ENCODE results near the gene KHDC1.
"Not testable (repeated sequence)": the region's sequence is repeated elsewhere in the genome, so short reads cannot be mapped to it uniquely, and the experiment has no call there.

Gene KHDC1

DNA sequence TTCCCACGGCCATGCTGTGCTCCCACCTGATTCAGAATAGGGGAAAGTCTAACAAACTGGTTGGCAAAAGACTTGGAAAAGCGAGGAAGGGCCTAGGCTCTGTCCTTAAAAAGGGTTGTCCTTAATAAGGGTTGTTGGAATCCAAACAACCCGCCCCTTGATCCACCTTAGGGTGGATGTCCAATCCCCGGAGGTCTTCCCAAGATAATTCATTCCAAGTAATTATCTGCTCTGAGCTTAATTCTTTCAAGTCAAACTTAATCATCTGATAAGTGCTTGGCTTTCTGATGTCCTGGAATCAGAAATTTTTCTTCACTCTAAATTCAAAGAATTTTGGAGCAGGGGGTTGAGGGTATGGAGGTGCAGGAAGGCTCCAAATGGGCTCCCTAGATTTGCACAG lies 37.6 kb downstream of the KHDC1 start, which contains the start of gene KHDC1L:
KHDC1L (minus strand) TSS at position 101 of the 400 bp plus-strand sequence; CDS start at position 13, 88 bp downstream.
- no peaks in the 10 kb centered on the region for H3K9me3 Mint-ChIP-seq
- H3K36me3 Mint-ChIP-seq, result no peaks in the 10 kb centered on the region
- no peaks in the 10 kb centered on the region for H3K4me1 Mint-ChIP-seq
- H3K27me3 Mint-ChIP-seq, result no peaks in the 10 kb centered on the region
- no peak within 1 kb of the TSS for H3K4me3 Mint-ChIP-seq
- H3K27ac Mint-ChIP-seq, result no peak within 1 kb of the TSS

DNA sequence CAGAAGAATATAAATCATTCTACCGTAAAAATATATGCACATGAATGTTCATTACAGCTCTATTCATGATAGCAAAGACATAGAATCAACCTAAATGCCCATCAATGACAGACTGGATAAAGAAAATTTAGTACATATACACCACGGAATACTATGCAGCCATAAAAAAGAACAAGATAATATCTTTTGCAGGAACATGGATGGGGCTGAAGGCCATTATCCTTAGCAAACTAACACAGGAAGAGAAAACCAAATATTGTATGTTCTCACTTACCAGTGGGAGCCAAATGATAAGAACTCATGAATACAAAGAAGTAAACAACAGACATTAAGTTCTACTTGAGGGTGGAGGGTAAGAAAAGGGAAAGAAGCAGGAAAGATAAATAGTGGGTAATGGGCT lies 46.1 kb downstream of the KHDC1 start:
- H3K9me3 Mint-ChIP-seq, result no peaks in the 10 kb centered on the region

DNA sequence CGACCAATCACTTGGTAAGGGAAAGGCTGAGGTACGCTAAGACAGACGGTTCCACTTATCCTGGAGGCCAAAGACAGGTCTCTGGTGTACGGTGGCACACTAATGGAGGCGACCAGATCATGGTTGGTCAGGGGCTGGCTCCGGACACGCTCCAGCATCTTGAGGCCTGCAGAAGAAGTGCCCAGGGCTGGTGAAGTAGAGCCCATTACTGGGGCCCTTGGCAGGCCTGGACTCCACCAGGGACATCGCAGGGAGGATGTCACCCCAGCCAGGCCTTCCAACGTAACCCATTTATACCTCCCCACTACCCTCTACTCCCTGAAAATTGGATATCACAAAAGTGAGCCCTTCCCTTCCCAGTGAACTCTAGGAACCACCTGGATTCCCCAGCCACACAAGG lies 53.9 kb downstream of the KHDC1 start:
- Mint-ChIP-seq H3K27me3 (no peaks in the 10 kb centered on the region), H3K4me1 (no peaks in the 10 kb centered on the region), H3K36me3 (no peaks in the 10 kb centered on the region)

More for the DNA sequence above, 46.1 kb downstream of the KHDC1 start:
- Mint-ChIP-seq H3K27me3 (no peaks in the 10 kb centered on the region), H3K4me1 (no peaks in the 10 kb centered on the region), H3K27ac (no peak overlapping the region), H3K36me3 (no peaks in the 10 kb centered on the region), H3K4me3 (no peak overlapping the region)

DNA sequence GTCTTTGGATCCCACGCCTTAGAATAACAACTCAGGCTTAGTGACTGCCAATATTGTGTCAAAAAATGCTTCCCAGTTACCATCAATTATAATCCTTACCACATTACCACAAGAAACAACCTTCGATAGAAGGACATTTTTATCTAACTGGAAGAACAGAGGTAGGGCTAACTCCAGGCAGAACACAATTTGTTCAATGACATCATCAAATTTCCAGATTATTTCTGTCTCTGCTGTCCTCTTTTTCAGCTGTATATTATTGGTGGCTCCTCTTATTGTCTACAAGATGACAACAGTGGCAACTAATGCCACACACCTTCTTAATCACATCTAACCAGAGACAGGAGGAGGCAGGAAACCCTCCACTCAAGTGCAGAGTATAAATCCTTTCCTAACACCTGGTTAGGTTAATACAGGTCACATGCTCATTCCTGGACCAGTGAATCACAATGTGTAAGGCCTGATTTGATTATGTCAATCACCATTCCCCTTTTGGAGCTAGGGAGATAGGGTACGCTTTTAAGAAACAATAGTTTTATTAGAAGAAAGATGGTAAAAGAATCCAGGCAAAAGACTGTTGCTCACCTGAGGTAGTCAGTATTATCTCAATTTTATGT lies 55.7 kb downstream of the KHDC1 start:
- no peak overlapping the region for H3K27ac Mint-ChIP-seq
- no peaks in the 10 kb centered on the region for H3K9me3 Mint-ChIP-seq
- H3K4me1 Mint-ChIP-seq, result no peaks in the 10 kb centered on the region
- H3K36me3 Mint-ChIP-seq, result no peaks in the 10 kb centered on the region
- no peak overlapping the region for H3K4me3 Mint-ChIP-seq
- H3K27me3 Mint-ChIP-seq, result no peaks in the 10 kb centered on the region

More for the DNA sequence above, 53.9 kb downstream of the KHDC1 start:
- Mint-ChIP-seq H3K27ac (no peak overlapping the region), H3K4me3 (no peak overlapping the region), H3K9me3 (no peaks in the 10 kb centered on the region)

DNA sequence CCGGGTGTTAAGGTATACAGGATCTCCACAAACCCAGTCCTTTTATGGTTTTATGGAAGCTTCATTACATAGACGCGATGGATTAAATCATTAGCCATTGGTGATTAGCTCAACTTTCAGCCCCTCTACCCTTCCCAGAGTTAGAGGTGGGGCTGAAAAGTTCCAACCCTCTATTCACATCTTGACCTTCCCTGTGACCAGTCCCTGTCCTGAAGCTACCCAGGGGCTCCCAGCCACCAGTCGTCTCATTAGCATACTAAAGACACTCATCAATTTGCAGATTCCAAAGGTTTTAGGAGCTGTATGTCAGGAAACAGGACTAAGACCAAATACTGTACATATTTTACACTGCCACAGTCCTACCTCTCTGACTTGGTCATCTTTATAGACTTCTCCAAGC lies 58.7 kb downstream of the KHDC1 start:
- no peaks in the 10 kb centered on the region for H3K4me1 Mint-ChIP-seq
- H3K9me3 Mint-ChIP-seq, result no peaks in the 10 kb centered on the region
- H3K36me3 Mint-ChIP-seq, result no peaks in the 10 kb centered on the region
- H3K4me3 Mint-ChIP-seq, result no peak overlapping the region
- H3K27me3 Mint-ChIP-seq, result no peaks in the 10 kb centered on the region
- H3K27ac Mint-ChIP-seq, result no peak overlapping the region

DNA sequence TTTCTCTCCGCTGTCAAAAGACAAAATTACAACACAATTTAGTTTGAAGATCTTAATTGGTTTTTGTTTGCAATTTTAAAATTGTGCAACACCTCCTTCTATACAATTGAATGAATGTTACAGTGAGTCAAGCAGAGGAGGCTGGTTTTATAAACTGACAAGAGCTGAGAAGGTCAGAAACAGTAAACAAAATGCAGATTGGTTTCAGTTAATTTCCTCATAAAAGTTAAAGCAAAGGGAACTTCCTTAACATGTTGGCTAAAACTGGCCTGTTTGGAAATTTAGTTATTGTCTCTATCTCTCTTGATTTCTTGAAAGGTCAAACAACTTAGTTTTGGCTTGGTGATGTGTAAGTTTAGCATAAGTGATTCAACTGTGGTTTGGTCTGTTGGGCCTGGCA lies 59.9 kb downstream of the KHDC1 start:
- no peak overlapping the region for H3K4me3 Mint-ChIP-seq

DNA sequence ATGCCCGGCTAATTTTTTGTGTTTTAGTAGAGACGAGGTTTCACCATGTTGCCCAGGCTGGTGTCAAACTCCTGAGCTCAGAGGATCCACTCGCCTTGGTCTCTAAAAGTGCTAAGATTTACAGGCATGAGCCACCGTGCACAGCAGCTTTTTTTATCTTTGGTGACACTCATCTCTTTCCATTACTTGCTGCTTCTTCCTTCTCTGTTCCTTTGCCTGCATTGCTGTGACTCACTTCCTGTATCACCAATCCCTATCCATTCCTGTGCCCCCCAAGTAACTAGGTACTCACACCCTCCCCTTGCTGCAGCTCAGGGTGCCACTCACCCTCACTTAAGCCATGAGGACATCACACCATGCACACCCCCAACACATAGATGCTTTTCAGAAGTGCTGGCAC lies 62.3 kb downstream of the KHDC1 start:
- Mint-ChIP-seq H3K9me3 (no peaks in the 10 kb centered on the region), H3K27me3 (no peaks in the 10 kb centered on the region), H3K27ac (no peak overlapping the region), H3K4me3 (no peak overlapping the region), H3K36me3 (no peaks in the 10 kb centered on the region), H3K4me1 (no peaks in the 10 kb centered on the region)

More for the DNA sequence above, 59.9 kb downstream of the KHDC1 start:
- Mint-ChIP-seq H3K36me3 (no peaks in the 10 kb centered on the region), H3K27ac (no peak overlapping the region), H3K4me1 (no peaks in the 10 kb centered on the region), H3K9me3 (no peaks in the 10 kb centered on the region), H3K27me3 (no peaks in the 10 kb centered on the region)

DNA sequence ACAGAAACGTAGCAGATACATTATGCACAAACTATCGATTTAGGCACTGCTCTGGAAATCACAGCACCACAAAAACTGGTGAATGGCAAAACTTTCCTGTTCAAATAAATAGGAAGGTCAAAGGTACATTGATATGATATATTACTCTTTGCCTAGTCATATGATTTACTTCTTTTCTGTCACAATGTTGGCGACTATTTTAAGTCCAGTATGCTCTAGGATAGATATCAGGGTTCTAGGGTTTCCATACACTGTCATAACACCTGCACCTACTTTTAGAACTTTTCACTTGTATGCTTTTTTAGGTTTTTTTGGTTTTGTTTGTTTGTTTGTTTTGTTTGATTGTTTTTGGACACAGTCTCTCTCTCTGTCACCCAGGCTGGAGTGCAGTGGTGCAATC lies 62.7 kb downstream of the KHDC1 start:
- Mint-ChIP-seq H3K9me3 (no peaks in the 10 kb centered on the region), H3K4me3 (no peak overlapping the region), H3K27ac (no peak overlapping the region), H3K27me3 (no peaks in the 10 kb centered on the region), H3K36me3 (peaks cover under 1% of the 10 kb centered on the region), H3K4me1 (no peaks in the 10 kb centered on the region)

DNA sequence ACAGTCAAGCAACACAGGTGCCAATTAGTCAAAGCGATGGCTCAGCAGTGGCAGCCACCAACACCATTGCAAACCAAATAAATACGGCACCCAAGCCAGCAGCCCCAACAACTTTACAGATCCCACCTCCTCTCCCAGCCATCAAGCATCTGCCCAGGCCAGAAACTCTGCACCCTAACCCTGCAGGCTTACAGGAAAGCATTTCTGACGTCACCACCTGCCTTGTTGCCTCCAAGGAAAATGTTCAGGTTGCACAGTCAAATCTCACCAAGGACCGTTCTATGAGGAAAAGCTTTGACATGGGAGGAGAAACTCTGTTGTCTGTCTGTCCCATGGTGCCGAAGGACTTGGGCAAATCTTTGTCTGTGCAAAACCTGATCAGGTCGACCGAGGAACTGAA lies 68.3 kb downstream of the KHDC1 start:
- H3K4me3 Mint-ChIP-seq, result no peak overlapping the region
- H3K27ac Mint-ChIP-seq, result no peak overlapping the region
- peaks cover 9% of the 10 kb centered on the region for H3K36me3 Mint-ChIP-seq
- H3K9me3 Mint-ChIP-seq, result no peaks in the 10 kb centered on the region
- no peaks in the 10 kb centered on the region for H3K27me3 Mint-ChIP-seq
- no peaks in the 10 kb centered on the region for H3K4me1 Mint-ChIP-seq

DNA sequence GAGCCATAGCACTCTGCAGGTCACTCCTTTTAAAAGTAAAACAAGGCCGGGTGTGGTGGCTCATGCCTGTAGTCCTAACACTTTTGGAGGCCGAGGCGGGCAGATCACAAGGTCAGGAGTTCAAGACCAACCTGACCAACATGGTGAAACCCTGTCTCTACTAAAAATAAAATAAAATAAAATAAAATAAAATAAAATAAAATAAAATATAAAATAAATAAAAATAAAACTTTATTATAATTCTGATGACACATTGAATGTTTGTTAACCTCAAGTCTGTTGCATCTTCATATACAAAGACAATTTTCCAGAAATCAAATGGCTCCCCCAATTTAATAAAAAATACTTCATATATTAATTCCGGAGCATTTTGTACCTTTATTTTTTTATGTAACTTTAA lies 69.7 kb downstream of the KHDC1 start:
- H3K36me3 Mint-ChIP-seq, H3K4me3 Mint-ChIP-seq, H3K27ac Mint-ChIP-seq, H3K9me3 Mint-ChIP-seq, H3K27me3 Mint-ChIP-seq, H3K4me1 Mint-ChIP-seq: not testable (repeated sequence)
